B cell (primary cell): Measurements from ENCODE around the gene SPACA7. TPM values are rescaled to one million over a fixed set of nuclear protein-coding genes. Genes with fewer than 3 reads are reported as not detected.

Source experiments
- ATAC-seq: fragments of 200-7000 bp; cut with Tn5 transposase; one replicate; pipeline ENCODE4 v1.10.0; 2021; ENCODE audit warnings: low read depth, mild to moderate bottlenecking, moderate number of reproducible peaks, moderate library complexity
- CTCF ChIA-PET: fragments of 350-600 bp; sonication (Branson Sonifier 250); formaldehyde crosslinking; loops from one replicate; lab custom pipeline; 2021; ENCODE audit warnings: antibody characterized with exemption, inconsistent platforms; lab: Charles Lee
- POLR2A ChIA-PET: fragments of 350-600 bp; sonication (Branson Sonifier 250); formaldehyde crosslinking; loops from one replicate; lab custom pipeline; 2021; ENCODE audit warnings: antibody characterized with exemption; lab: Charles Lee
- DNase-seq: peaks from one replicate; pipeline ENCODE4 v3.0.0; 2013
- H2AFZ ChIP-seq: 2 replicates; pipeline ENCODE4 v1.6.1; 2012; ENCODE audit warnings: mild to moderate bottlenecking, low read depth, low read length; ENCODE audit not compliant: insufficient read depth, poor library complexity, severe bottlenecking
- H3K27ac ChIP-seq, 2 donors: 1 replicate in 1 of 2; 2 replicates in 1 of 2; pipeline ENCODE4 v1.5.1; 2012 to 2013; ENCODE audit warnings: low read length in 2 of 2, mild to moderate bottlenecking in 2 of 2, moderate library complexity in 1 of 2
- H3K27me3 ChIP-seq, 4 experiments: fragments of 200-600 bp in 1 of 4; sonication (generic) in 1 of 4; replicated peaks in 1 of 4; 1 replicate in 2 of 4; 2 replicates in 2 of 4; pipeline versions ENCODE4 v1.6.1 to v1.7.0; 2013 to 2016; ENCODE audit warnings: low read length in 3 of 4, mild to moderate bottlenecking in 2 of 4, mixed read lengths in 1 of 4, moderate library complexity in 1 of 4; ENCODE audit not compliant: insufficient read depth in 4 of 4, control insufficient read depth in 3 of 4; ENCODE audit errors: control extremely low read depth in 1 of 4
- H3K36me3 ChIP-seq, 2 experiments: replicated peaks in 1 of 2; 1 replicate in 1 of 2; 2 replicates in 1 of 2; pipeline versions ENCODE4 v1.6.1 to v1.7.1; 2013; ENCODE audit warnings: low read length in 1 of 2; ENCODE audit not compliant: insufficient read depth in 2 of 2, control insufficient read depth in 1 of 2; ENCODE audit errors: control extremely low read depth in 1 of 2, extremely low read depth in 1 of 2
- H3K4me1 ChIP-seq, 2 donors: fragments of 200-600 bp in 1 of 2; sonication (generic) in 1 of 2; 1 replicate in 1 of 2; 2 replicates in 1 of 2; pipeline versions ENCODE4 v1.5.1 to v1.6.1; 2013 to 2017; ENCODE audit warnings: low read length in 2 of 2; ENCODE audit not compliant: control insufficient read depth in 2 of 2, insufficient read depth in 2 of 2
- H3K4me2 ChIP-seq: replicated peaks from 2 replicates; pipeline ENCODE3; 2012; ENCODE audit warnings: mild to moderate bottlenecking, low read depth, low read length; ENCODE audit not compliant: poor library complexity, severe bottlenecking
- H3K4me3 ChIP-seq, 5 experiments: fragments of 200-600 bp in 1 of 5; sonication (generic) in 1 of 5; 1 replicate in 3 of 5; 2 replicates in 2 of 5; pipeline versions ENCODE4 v1.5.1 to v1.7.0; 2011 to 2016; ENCODE audit warnings: low read length in 4 of 5, mild to moderate bottlenecking in 4 of 5, low read depth in 2 of 5, control low read depth in 1 of 5, moderate library complexity in 1 of 5; ENCODE audit not compliant: insufficient read depth in 1 of 5; ENCODE audit errors: control extremely low read depth in 1 of 5, extremely low read depth in 1 of 5
- H3K79me2 ChIP-seq: fragments of 200-600 bp; sonication (generic); one replicate; pipeline ENCODE4 v1.6.0; 2016; ENCODE audit warnings: low read length; ENCODE audit not compliant: control insufficient read depth, insufficient read depth
- H3K9ac ChIP-seq: fragments of 200-600 bp; sonication (generic); 2 replicates; pipeline ENCODE4 v1.6.1; 2017; ENCODE audit warnings: mild to moderate bottlenecking, low read length, moderate library complexity
- H3K9me3 ChIP-seq, 3 donors: one replicate each; pipeline versions ENCODE4 v1.6.1 to v1.7.1; 2013; ENCODE audit warnings: low read length in 2 of 3; ENCODE audit not compliant: control insufficient read depth in 2 of 3, insufficient read depth in 1 of 3; ENCODE audit errors: control extremely low read depth in 1 of 3
- H4K20me1 ChIP-seq: 2 replicates; pipeline ENCODE4 v1.6.0; 2012; ENCODE audit warnings: mild to moderate bottlenecking, low read length; ENCODE audit not compliant: insufficient read depth, control insufficient read depth, poor library complexity, severe bottlenecking
- H3K27ac Mint-ChIP-seq: one replicate; pipeline ENCODE4 v1.8.0; 2021; ENCODE audit warnings: mixed read lengths
- H3K27me3 Mint-ChIP-seq: one replicate; pipeline ENCODE4 v1.8.0; 2021; ENCODE audit warnings: mixed read lengths
- H3K4me1 Mint-ChIP-seq: one replicate; pipeline ENCODE4 v1.8.0; 2021; ENCODE audit warnings: mixed read lengths
- H3K4me3 Mint-ChIP-seq: one replicate; pipeline ENCODE4 v1.8.0; 2021; ENCODE audit warnings: mixed read lengths
- H3K9me3 Mint-ChIP-seq: one replicate; pipeline ENCODE4 v1.8.0; 2022; ENCODE audit warnings: mixed read lengths; ENCODE audit not compliant: insufficient read depth
- EZH2 ChIP-seq: IDR thresholded peaks from 2 replicates; pipeline ENCODE4 v1.6.1; 2012; ENCODE audit warnings: borderline replicate concordance, low read depth, mild to moderate bottlenecking, moderate library complexity, low read length; ENCODE audit not compliant: insufficient read depth, poor library complexity, severe bottlenecking
- WGBS: methylation state at CpG from one replicate; pipeline ENCODE4 v1.1.5; 2013; ENCODE audit warnings: missing lambda C conversion rate; ENCODE audit not compliant: insufficient coverage; 5-methylcytosine and 5-hydroxymethylcytosine counted together
- intact Hi-C: fragments of 100-400 bp; cut with micrococcal nuclease; formaldehyde crosslinking; loops from one replicate; pipeline ENCODE4 v1.10.0; 2022
- polyA plus RNA-seq: library from polyadenylated mRNA; depleted of rRNA; stranded (reverse); fragments of >200 nt; gene quantifications from 2 replicates; pipeline ENCODE4 v1.2.3, GENCODE V29; 2012
- total RNA-seq, 2 donors: library from RNA; stranded (reverse); fragments of 120-200 nt in 1 of 2; gene quantifications; 1 replicate in 1 of 2; 2 replicates in 1 of 2; pipeline versions ENCODE4 v1.2.3 to v1.2.4, GENCODE V29; 2013 to 2022
- TF ChIP-seq, protein P1 (sequence below): fragments of 200-600 bp; IDR thresholded peaks from one replicate; pipeline ENCODE4 v1.8.0; 2022; ENCODE audit warnings: antibody characterized with exemption, mild to moderate bottlenecking

Gene SPACA7
- total and polyA plus RNA-seq, 2 donors (not counting 1 experiment from before 2014, with no cell fraction given), result not detected

DNA sequence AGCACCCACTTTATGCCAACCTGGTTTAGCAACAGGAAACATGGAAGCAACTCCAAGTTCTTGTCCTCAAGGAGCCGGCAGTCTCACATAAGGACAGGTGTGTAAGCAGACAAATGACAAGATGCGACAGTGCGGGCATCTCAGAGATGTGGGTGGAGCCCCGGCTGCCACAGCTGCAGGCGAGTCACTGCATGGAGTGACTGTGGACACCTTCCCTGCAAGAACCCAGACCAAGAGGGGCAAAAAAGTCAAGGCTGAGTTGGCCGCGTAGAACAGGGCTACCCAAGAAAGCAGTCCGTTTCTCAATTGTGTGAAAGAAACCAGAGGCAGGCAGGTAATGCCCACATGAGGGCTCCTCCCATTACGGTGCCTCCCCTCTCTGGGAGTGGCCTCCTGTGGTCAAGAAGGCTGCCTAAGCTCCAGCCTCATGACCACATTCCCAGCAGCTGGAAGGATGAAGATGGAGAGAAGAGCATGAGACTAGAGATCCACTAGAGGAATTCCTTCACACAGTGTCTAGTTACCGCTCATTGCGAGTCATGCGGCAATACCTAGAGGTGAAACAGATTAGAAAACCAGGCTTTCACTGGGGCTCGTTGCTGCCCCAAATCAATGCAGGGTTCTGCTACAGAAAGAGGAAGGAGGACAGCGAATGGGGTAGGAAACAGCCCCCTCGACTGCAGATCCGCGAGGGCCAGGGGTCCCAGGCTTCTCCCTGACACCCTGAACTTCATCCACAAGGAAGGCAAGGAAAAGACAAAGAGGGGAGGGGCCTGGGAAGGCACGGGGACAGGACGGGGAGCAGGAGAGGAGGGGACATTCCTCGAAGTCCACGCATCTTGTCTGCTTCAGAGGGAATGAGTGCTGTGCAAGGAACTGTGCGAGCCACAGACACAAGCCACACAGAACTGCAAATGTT lies 80.2 kb downstream of the SPACA7 start:
- peaks cover 11% of the 10 kb centered on the region for H3K9me3 Mint-ChIP-seq
- 87% methylated on average over 14 of the region's 22 CpGs for WGBS
- H3K4me1 Mint-ChIP-seq, result no peaks in the 10 kb centered on the region
- POLR2A ChIA-PET, result no interaction called here
- no peaks in the 10 kb centered on the region for H3K79me2 ChIP-seq
- ATAC-seq (no peak), DNase-seq (no peak)
- CTCF ChIA-PET, result no interaction called here
- no peaks in the 10 kb centered on the region for H3K36me3 ChIP-seq
- H3K27ac Mint-ChIP-seq, result no peak overlapping the region
- H2AFZ ChIP-seq, result no peak overlapping the region
- H3K27ac ChIP-seq, result no peak overlapping the region
- H3K9me3 ChIP-seq, result peaks cover 0 to 23% (median 3%) of the 10 kb centered on the region in 3 donors
- no peaks in the 10 kb centered on the region for H3K27me3 Mint-ChIP-seq
- peaks cover 0 to 3% (median 0%) of the 10 kb centered on the region in 4 experiments for H3K27me3 ChIP-seq
- no peak overlapping the region for H3K4me3 ChIP-seq
- TF ChIP-seq EZH2, result no peak
- TF ChIP-seq, protein P1, sequence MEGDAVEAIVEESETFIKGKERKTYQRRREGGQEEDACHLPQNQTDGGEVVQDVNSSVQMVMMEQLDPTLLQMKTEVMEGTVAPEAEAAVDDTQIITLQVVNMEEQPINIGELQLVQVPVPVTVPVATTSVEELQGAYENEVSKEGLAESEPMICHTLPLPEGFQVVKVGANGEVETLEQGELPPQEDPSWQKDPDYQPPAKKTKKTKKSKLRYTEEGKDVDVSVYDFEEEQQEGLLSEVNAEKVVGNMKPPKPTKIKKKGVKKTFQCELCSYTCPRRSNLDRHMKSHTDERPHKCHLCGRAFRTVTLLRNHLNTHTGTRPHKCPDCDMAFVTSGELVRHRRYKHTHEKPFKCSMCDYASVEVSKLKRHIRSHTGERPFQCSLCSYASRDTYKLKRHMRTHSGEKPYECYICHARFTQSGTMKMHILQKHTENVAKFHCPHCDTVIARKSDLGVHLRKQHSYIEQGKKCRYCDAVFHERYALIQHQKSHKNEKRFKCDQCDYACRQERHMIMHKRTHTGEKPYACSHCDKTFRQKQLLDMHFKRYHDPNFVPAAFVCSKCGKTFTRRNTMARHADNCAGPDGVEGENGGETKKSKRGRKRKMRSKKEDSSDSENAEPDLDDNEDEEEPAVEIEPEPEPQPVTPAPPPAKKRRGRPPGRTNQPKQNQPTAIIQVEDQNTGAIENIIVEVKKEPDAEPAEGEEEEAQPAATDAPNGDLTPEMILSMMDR, result no peak
- no peak overlapping the region for H3K9ac ChIP-seq
- H4K20me1 ChIP-seq, result no peaks in the 10 kb centered on the region
- H3K4me1 ChIP-seq, result no peaks in the 10 kb centered on the region
- H3K4me3 Mint-ChIP-seq, result no peak overlapping the region
- H3K4me2 ChIP-seq, result no peak overlapping the region
- intact Hi-C loops, result no loop called here

DNA sequence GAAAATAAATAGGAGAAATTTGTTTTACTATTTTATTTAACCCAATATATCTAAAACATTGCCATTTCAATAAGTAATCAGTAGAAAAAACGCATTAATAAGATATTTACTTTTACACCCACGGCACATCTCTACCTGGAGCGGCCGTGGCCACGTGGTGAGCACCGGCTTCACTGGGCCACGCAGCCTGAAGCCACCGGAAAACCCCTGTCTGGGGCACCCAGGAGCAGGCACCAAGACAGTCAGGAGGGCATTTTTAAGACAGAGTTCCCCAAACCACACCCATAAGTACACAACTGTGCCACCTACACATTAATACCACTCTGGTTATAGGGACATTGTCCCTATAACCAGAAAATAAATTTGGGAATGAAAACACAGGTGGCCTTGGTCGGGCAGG lies 80.9 kb downstream of the SPACA7 start:
- Histone ChIP-seq H4K20me1 (no peaks in the 10 kb centered on the region), H3K4me3 (no peak overlapping the region), H3K4me1 (no peaks in the 10 kb centered on the region), H3K79me2 (no peaks in the 10 kb centered on the region), H3K4me2 (no peak overlapping the region), H3K36me3 (no peaks in the 10 kb centered on the region), H3K27ac (no peak overlapping the region), H3K9me3 (peaks cover 0 to 30% (median 4%) of the 10 kb centered on the region in 3 donors), H2AFZ (no peak overlapping the region), H3K27me3 (peaks cover 0 to 3% (median 0%) of the 10 kb centered on the region in 4 experiments), H3K9ac (no peak overlapping the region)
- Mint-ChIP-seq H3K27me3 (no peaks in the 10 kb centered on the region), H3K9me3 (peaks cover 13% of the 10 kb centered on the region), H3K4me1 (no peaks in the 10 kb centered on the region), H3K27ac (no peak overlapping the region), H3K4me3 (no peak overlapping the region)
- ChIA-PET POLR2A (no interaction called here), CTCF (no interaction called here)
- 87% methylated on average over 8 of the region's 9 CpGs for WGBS
- no peak for ATAC-seq
- intact Hi-C loops, result no loop called here
- no peak for DNase-seq
- TF ChIP-seq, protein P1, result no peak
- no peak for TF ChIP-seq EZH2
